GM18519 (cell line): Measurements from ENCODE around the gene EVA1B.

Experiments used
- ATAC-seq: cut with Tn5 transposase; IDR thresholded peaks from one replicate; pipeline ENCODE4 v1.9.1; 2021; ENCODE audit warnings: mild to moderate bottlenecking, moderate library complexity; ENCODE audit not compliant: unreplicated experiment, low FRiP score

Gene EVA1B

DNA sequence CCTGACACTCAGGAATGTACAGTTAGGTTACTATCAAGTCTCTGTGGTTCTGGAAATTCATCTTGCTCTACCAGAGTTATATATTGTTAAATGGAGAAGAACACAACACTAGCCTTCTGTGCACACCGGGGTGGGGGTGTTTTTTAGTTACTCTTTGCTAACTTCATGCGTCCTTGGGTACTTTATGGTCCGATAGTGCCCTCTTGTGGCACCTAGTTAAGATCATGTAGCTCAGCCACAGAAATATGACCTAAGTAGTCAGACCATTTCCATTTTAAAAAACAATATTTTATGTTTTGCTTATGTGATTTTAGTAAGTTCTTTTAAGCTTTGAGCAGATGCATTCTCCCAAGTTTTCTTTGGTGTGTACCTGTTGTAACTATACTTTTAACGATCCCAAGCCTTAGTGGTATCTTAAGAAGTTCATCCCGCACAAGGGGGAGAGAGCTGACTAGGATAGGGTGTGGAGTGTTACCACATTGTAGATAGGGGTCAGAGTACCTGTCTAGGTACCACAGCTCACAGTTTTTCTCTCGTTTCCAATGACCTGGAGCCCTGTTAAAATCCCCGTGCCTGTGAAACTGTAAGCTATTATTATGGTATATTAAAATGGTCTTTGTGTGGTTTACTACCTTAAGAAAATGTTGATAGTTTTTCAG lies 37.9 kb downstream of the EVA1B start:
- no peak for ATAC-seq

GRCh38 chr1:36284517-36284916 lies 38.9 kb downstream of the EVA1B start:
- ATAC-seq = no peak

GRCh38 chr1:36284061-36284460 lies 39.4 kb downstream of the EVA1B start:
- no peak for ATAC-seq

GRCh38 chr1:36279789-36280296 lies 43.6 kb downstream of the EVA1B start:
- ATAC-seq = no peak

GRCh38 chr1:36279110-36279788 lies 44.2 kb downstream of the EVA1B start:
- ATAC-seq = no peak

DNA sequence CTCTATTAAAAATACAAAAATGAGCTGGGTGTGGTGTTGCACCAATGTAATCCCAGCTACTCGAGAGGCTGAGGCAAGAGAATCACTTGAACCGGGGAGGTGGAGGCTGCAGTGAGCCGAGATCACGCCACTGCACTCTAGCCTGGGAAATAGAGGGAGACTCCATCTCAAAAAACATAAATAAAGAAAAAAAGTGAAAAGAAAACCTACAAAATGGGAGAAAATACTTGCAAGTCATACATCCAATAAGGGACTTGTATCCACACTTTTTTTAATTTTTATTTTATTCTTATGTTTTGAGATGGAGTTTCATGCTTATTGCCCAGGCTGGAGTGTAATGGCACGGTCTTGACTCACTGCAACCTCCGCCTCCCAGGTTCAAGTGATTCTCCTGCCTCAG lies 46.8 kb downstream of the EVA1B start:
- no peak for ATAC-seq

- no peak for ATAC-seq
Measured at GRCh38 chr1:36274201-36274600, 49.2 kb downstream of the EVA1B start.

- no peak for ATAC-seq
Measured at GRCh38 chr1:36273024-36273423, 50.4 kb downstream of the EVA1B start.
